HG02678 (cell line): ENCODE measurements around the gene ASB3.
"Not testable (repeated sequence)": the region's sequence is repeated elsewhere in the genome, so short reads cannot be mapped to it uniquely, and the experiment has no call there.

Experiments
- ATAC-seq: cut with Tn5 transposase; IDR thresholded peaks from one replicate; pipeline ENCODE4 v1.9.1; 2021; ENCODE audit warnings: mild to moderate bottlenecking, moderate library complexity; ENCODE audit not compliant: unreplicated experiment

ASB3 gene

DNA sequence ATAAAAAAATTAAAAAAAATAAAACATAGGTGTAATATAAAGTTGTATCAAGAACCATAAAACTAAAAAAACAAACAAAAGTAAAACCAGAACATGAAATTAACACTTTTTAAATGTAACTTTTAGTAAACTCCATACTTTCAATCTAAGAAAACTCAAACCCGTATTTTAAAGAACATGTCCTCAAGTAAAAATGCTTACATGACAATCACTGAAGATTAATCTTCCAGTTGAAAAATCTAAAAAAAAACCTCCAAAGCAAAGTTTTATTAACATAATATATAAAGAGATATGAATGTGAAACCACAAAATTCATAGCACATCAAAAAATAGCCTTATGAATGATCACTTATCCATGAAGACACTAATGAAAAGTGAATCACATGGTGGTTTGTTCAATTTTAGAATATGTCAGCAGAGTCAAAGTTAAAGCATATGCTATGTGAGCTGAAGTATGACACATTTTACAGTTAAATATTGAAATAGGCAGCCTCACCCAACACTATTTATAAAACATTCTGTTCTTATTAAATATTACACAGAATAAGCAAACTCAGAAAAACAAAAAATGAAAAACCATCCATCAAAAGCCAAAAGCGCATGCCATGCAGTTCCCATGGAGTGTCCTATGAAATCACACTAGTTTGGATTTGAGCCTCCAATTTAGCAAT, 42.2 kb downstream of the ASB3 start:
- ATAC-seq = no peak

- no peak for ATAC-seq
These were observed 46.6 kb downstream of the ASB3 start for GRCh38 chr2:53740170-53740569.

DNA sequence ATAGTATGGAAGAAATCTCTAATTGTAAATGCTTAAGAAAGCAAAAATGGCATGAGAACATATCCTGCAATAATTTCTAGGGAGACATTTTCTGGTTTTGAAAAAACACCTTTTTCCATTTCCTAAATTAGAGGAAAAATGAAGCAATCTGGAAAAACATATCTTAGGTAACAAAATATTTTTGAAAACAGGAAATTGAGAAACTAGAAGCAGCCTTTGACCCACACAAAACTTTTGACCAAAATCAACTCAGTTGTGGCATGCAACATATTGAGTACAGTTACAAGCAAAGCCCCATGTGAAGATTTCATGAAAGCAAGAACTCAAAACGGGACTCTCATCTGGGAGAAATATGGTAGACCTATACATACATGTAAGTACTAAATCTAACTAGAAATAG, 47.7 kb downstream of the ASB3 start:
- no peak for ATAC-seq

DNA sequence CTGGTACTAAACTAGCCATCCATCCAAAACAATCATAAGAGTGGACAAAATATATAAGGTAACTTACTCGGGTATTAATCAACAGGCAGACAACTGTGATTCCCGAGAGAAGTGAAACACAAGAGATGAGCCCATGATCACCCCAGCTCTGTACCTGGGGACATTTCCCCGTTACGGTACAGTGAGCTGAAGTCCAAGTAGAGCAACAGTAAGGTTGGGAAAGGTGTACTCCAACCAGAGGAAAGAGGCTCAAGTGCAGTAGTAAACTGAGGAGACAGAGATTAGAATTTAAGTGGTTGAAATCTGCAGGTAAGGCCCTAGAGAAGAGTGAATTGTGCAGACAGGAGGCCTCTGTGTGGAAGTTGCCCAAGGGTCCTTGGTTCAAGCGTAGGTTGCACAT, 49.7 kb downstream of the ASB3 start:
- no peak for ATAC-seq

DNA sequence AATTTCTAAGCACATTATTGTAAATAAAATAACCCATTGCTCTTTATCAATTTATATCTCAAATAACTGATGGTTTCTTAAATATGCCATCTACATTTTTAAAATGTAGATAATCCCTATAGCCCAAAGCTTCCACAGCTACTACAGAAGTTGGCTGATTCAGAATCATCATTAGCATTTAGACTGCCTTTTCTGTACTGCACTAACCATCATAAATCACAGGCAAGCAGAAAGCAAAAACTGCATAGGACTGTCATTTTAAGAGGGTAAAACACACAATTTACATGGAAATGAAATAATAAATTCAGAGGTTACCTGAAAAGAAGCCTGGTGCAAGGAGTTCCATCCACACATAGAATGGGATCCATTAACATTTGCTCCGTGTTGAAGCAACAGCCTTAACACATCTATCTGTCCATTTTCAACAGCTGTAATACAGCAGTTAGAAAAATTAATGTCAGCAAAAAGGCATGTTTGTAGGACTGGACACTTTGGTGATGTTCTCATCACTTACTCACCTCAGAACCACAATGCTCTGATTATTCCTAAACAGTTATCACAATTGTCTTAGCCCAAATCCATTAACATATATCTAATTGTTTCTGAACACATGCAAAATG, 57.5 kb downstream of the ASB3 start:
- no peak for ATAC-seq

DNA sequence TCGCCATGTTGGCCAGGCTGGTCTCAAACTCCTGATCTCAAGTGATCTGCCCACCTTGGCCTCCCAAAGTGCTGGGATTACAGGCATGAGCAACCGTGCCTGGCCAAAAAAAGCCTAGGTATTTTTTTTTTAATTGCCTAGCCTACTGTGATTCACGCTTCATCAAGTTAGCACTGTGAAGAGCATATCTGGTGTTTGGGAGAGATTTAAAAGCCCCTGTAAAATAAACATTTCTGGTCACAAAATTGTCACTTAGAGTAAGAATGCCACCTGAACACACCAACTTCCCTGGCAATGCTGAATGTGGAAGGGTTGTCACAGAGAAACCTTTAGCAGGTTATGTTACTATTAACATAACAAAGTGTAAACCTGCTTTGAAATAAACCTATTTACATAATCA, 58.8 kb downstream of the ASB3 start:
- ATAC-seq = no peak

DNA sequence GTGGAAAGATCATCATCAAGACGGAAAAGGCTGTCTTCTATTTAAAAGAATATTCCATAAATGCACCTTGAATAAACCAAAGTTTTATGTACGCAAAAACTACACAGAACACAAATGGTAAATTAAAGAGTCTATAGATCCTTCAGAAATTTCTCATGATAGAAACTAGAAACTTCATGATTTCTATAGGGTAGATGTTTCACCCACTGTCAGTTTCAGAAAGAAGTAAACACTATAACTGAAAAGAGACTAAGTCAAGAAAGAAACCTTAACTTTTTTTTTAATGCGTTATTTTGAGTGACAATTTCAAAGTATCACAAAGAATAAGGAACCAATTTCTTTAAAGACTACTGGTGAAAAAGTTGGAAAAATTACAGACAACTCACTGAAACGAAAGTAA, 61.1 kb downstream of the ASB3 start:
- no peak for ATAC-seq

- ATAC-seq = no peak
These were observed 62.2 kb downstream of the ASB3 start for GRCh38 chr2:53724536-53724935.

DNA sequence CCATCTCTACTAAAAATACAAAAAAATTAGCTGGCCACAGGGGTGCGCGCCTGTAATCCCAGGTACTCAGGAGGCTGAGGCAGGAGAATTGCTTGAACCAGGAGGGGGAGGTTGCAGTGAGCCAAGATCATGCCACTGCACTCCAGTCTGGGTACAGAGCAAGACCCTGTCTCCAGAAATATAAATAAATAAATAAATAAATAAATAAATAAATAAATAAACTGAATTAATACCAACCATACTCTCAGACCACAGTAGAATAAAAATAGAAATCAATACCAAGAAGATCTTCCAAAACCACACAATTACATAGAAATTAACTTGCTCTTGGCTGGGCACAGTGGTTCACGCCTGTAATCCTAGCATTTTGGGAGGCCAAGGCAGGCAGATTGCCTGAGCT, 65.8 kb downstream of the ASB3 start:
- not testable (repeated sequence) for ATAC-seq

DNA sequence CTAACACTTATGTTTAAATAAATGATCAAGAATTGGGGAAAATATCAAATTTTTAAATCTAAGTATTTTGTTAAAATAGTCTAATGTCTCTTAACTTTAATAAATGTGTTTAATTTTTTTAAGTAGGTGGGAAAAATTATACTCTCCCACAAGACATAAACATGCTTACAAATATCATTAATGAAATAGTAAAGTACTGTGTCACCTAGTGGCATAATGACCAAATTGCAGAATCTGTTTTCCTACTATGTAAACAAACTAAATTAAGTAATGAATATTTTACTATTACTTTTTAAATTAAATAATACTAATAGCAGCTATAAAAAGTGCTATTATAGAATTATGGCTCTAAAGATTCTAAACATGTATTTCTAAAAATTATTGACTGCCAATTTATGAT, 71.2 kb downstream of the ASB3 start:
- ATAC-seq = no peak

DNA sequence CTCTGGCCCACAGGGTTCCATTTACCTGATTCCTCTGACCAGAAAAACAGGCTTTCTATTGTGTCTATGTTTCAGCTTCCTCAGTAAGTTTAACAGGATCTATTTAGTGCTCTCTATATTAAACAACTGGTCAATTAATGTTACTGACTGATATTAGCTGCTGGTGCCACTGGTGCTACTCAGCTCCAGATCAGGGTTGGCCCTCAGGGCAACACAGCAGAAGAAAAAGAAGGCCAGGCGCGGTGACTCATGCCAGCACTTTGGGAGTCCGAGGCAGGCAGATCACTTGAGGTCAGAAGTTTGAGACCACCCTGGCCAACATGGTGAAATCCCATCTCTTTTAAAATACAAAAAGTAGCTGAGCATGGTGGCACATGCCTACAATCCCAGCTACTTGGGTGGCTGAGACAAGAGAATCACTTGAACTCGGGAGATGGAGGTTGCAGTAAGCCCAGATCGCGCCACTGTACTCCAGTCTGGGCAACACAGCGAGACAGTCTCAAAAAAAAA, 75.4 kb downstream of the ASB3 start:
- no peak for ATAC-seq

GRCh38 chr2:53708988-53709387, 77.8 kb downstream of the ASB3 start:
- ATAC-seq = no peak

- no peak for ATAC-seq
These were observed 85.5 kb downstream of the ASB3 start for GRCh38 chr2:53701221-53701620.

- no peak for ATAC-seq
These were observed 89.1 kb downstream of the ASB3 start for GRCh38 chr2:53697686-53698085.

GRCh38 chr2:53697092-53697491, 89.7 kb downstream of the ASB3 start:
- ATAC-seq = no peak

DNA sequence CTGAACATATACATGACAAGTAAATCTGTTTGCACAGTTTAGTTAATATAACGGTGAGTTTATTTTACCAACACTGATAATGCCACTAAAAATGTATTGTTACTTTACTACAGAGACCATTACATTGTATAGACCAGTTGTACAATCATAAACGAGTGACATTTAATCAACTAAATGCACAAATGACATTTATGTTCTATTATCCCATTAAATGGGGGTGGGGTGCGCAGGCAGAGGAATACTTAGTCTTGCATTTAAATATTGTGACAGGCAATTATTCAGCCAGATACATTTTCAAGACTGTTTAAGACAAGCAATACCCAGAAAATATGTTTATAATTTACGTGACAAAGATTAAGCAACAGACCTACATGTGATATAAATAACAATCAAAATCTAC, 91.2 kb downstream of the ASB3 start:
- ATAC-seq = no peak

- no peak for ATAC-seq
These were observed 92.5 kb downstream of the ASB3 start for GRCh38 chr2:53694096-53694771.

GRCh38 chr2:53690876-53691275, 95.9 kb downstream of the ASB3 start:
- no peak for ATAC-seq

- ATAC-seq = no peak
These were observed 113.8 kb downstream of the ASB3 start for GRCh38 chr2:53672881-53673522.

- no peak for ATAC-seq
These were observed 116.4 kb downstream of the ASB3 start for GRCh38 chr2:53670331-53670730.

- ATAC-seq = no peak
These were observed 118.1 kb downstream of the ASB3 start for GRCh38 chr2:53668624-53669026.

GRCh38 chr2:53667130-53667529, 119.6 kb downstream of the ASB3 start:
- ATAC-seq = not testable (repeated sequence)
